Uterus (tissue), 4 donors: ENCODE results near the gene SUPT7L. TPM values are rescaled to one million over a fixed set of nuclear protein-coding genes. Genes with fewer than 3 reads are reported as not detected.

Source experiments
- DNase-seq, 2 donors: peaks; one replicate each; pipeline ENCODE4 v3.0.0-alpha.2; 2019 to 2020
- H3K27ac ChIP-seq, 2 donors: fragments of 200-600 bp; sonication (generic); 1 replicate in 1 of 2; 2 replicates in 1 of 2; pipeline ENCODE4 v1.5.1; 2016 to 2018
- H3K27me3 ChIP-seq, 2 donors: fragments of 200-600 bp; sonication (generic); one replicate each; pipeline ENCODE4 v1.5.1; 2018 to 2019; ENCODE audit warnings: control low read depth in 1 of 2
- H3K36me3 ChIP-seq, 2 donors: fragments of 200-600 bp; sonication (generic); one replicate each; pipeline ENCODE4 v1.5.1; 2019; ENCODE audit warnings: control low read depth in 1 of 2
- H3K4me1 ChIP-seq, 2 donors: fragments of 200-600 bp; sonication (generic); one replicate each; pipeline ENCODE4 v1.5.1; 2018 to 2019; ENCODE audit warnings: control low read depth in 1 of 2
- H3K4me3 ChIP-seq, 2 donors: fragments of 200-600 bp; sonication (generic); 1 replicate in 1 of 2; 2 replicates in 1 of 2; pipeline ENCODE4 v1.5.1; 2018 to 2019; ENCODE audit warnings: mild to moderate bottlenecking in 1 of 2
- H3K9me3 ChIP-seq, 2 donors: fragments of 200-600 bp; sonication (generic); one replicate each; pipeline ENCODE4 v1.5.1; 2019; ENCODE audit warnings: control low read depth in 1 of 2
- CTCF ChIP-seq, 4 experiments: fragments of 200-600 bp in 2 of 4; fragments of 450-650 bp in 2 of 4; sonication (generic) in 2 of 4; IDR thresholded peaks; one replicate each; pipeline ENCODE4 v1.5.1; 2016 to 2019; ENCODE audit warnings: antibody characterized with exemption in 4 of 4, mild to moderate bottlenecking in 2 of 4, moderate library complexity in 1 of 4
- POLR2A ChIP-seq, 2 donors: fragments of 450-650 bp; IDR thresholded peaks; one replicate each; pipeline ENCODE4 v1.6.1; 2016; ENCODE audit warnings: antibody characterized with exemption in 2 of 2, mild to moderate bottlenecking in 1 of 2, moderate library complexity in 1 of 2
- intact Hi-C: fragments of 100-400 bp; cut with DNase I; formaldehyde crosslinking; loops from one replicate; pipeline ENCODE4 v1.15.1; 2023; ENCODE audit warnings: low total_unique reads
- total RNA-seq, 4 donors: library from RNA; depleted of rRNA in 3 of 4; stranded (reverse); fragments of >200 nt in 3 of 4; gene quantifications; one replicate each; pipeline versions ENCODE4 v1.1.0 to v1.2.4, GENCODE V29; 2014 to 2023
- donor health status: DM: yes; HTN: yes; CAD: no.

Gene SUPT7L
- total RNA-seq, 4 donors from 2014 or later = 11.8 to 31.2 (median 20.2) TPM

- Histone ChIP-seq H3K27ac (no peak overlapping the region), H3K27me3 (no peaks in the 10 kb centered on the region), H3K9me3 (no peaks in the 10 kb centered on the region), H3K36me3 (no peaks in the 10 kb centered on the region), H3K4me3 (no peak overlapping the region), H3K4me1 (no peaks in the 10 kb centered on the region)
- TF ChIP-seq POLR2A (IDR thresholded peaks at IDR 0.05) (no peak), CTCF (IDR thresholded peaks at IDR 0.05) (no peak)
- intact Hi-C loops = no loop called here
- DNase-seq = no peak
Measured at GRCh38 chr2:27624943-27625342, 38.5 kb downstream of the SUPT7L start.

- H3K27me3 ChIP-seq = no peaks in the 10 kb centered on the region
- no peaks in the 10 kb centered on the region for H3K9me3 ChIP-seq
- no peaks in the 10 kb centered on the region for H3K36me3 ChIP-seq
- TF ChIP-seq CTCF (IDR thresholded peaks at IDR 0.05) (no peak), POLR2A (IDR thresholded peaks at IDR 0.05) (no peak)
- H3K4me3 ChIP-seq = no peak overlapping the region
- no peak overlapping the region for H3K27ac ChIP-seq
- H3K4me1 ChIP-seq = no peaks in the 10 kb centered on the region
- no peak for DNase-seq
- intact Hi-C loops = no loop called here
Measured at GRCh38 chr2:27622921-27623384, 40.5 kb downstream of the SUPT7L start.

- no peaks in the 10 kb centered on the region for H3K4me1 ChIP-seq
- no peak for TF ChIP-seq POLR2A (IDR thresholded peaks at IDR 0.05)
Measured at GRCh38 chr2:27621524-27621923, 41.9 kb downstream of the SUPT7L start.

GRCh38 chr2:27615316-27615715, 48.1 kb downstream of the SUPT7L start:
- no peak overlapping the region for H3K4me3 ChIP-seq
- H3K27me3 ChIP-seq = no peaks in the 10 kb centered on the region
- H3K27ac ChIP-seq = no peak overlapping the region
- H3K36me3 ChIP-seq = no peaks in the 10 kb centered on the region
- no peak for DNase-seq
- no peak for TF ChIP-seq POLR2A (IDR thresholded peaks at IDR 0.05)
- TF ChIP-seq CTCF (IDR thresholded peaks at IDR 0.05) = no peak
- no peaks in the 10 kb centered on the region for H3K9me3 ChIP-seq
- no peaks in the 10 kb centered on the region for H3K4me1 ChIP-seq
- intact Hi-C loops = no loop called here

More at GRCh38 chr2:27621524-27621923, 41.9 kb downstream of the SUPT7L start:
- H3K27me3 ChIP-seq = no peaks in the 10 kb centered on the region
- intact Hi-C loops = no loop called here
- no peak overlapping the region for H3K27ac ChIP-seq
- DNase-seq = no peak
- H3K9me3 ChIP-seq = no peaks in the 10 kb centered on the region
- H3K4me3 ChIP-seq = no peak overlapping the region
- H3K36me3 ChIP-seq = no peaks in the 10 kb centered on the region

GRCh38 chr2:27613985-27614384, 49.4 kb downstream of the SUPT7L start:
- no peaks in the 10 kb centered on the region for H3K4me1 ChIP-seq
- no peak for DNase-seq
- no peaks in the 10 kb centered on the region for H3K36me3 ChIP-seq
- H3K27ac ChIP-seq = no peak overlapping the region
- no peaks in the 10 kb centered on the region for H3K9me3 ChIP-seq
- intact Hi-C loops = no loop called here
- TF ChIP-seq CTCF (IDR thresholded peaks at IDR 0.05) (no peak), POLR2A (IDR thresholded peaks at IDR 0.05) (no peak)
- no peaks in the 10 kb centered on the region for H3K27me3 ChIP-seq
- no peak overlapping the region for H3K4me3 ChIP-seq

GRCh38 chr2:27606611-27607010, 56.8 kb downstream of the SUPT7L start:
- no peak for TF ChIP-seq CTCF (IDR thresholded peaks at IDR 0.05)
- no peaks in the 10 kb centered on the region for H3K36me3 ChIP-seq
- no peaks in the 10 kb centered on the region for H3K9me3 ChIP-seq
- intact Hi-C loops = no loop called here
- H3K27ac ChIP-seq = no peak overlapping the region
- no peak overlapping the region for H3K4me3 ChIP-seq
- H3K4me1 ChIP-seq = no peaks in the 10 kb centered on the region
- H3K27me3 ChIP-seq = no peaks in the 10 kb centered on the region
- no peak for DNase-seq
